ENCODE measurements around the gene LYVE1. TPM values are rescaled to one million over a fixed set of nuclear protein-coding genes. Genes with fewer than 3 reads are reported as not detected.

LYVE1 gene, protein sequence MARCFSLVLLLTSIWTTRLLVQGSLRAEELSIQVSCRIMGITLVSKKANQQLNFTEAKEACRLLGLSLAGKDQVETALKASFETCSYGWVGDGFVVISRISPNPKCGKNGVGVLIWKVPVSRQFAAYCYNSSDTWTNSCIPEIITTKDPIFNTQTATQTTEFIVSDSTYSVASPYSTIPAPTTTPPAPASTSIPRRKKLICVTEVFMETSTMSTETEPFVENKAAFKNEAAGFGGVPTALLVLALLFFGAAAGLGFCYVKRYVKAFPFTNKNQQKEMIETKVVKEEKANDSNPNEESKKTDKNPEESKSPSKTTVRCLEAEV
- total RNA-seq (10 to 100 TPM; 19.0 to 49.9 (median 34.5) TPM), polyA plus RNA-seq (100 to 1,000 TPM in 1 of 2 donors, 10 to 100 TPM in 1; 22.9 to 159 TPM)
- long read RNA-seq, donor 1, transcript LYVE1-201 (6 exons, 3,273 nt): major isoform, 17 of 60 reads
- long read RNA-seq, donor 1, partial matches to known transcripts: 10 of 60 reads
- long read RNA-seq, donor 1, other reads (novel, unspliced or antisense): 33 of 60 reads
- long read RNA-seq, donor 2, partial matches to known transcripts: 0 of 1 reads
- long read RNA-seq, donor 2, other reads (novel, unspliced or antisense): 0 of 1 reads
- long read RNA-seq, donor 3, transcript LYVE1-201 (6 exons, 3,273 nt): major isoform, 13 of 45 reads
- long read RNA-seq, donor 3, partial matches to known transcripts: 4 of 45 reads
- long read RNA-seq, donor 3, other reads (novel, unspliced or antisense): 28 of 45 reads

DNA sequence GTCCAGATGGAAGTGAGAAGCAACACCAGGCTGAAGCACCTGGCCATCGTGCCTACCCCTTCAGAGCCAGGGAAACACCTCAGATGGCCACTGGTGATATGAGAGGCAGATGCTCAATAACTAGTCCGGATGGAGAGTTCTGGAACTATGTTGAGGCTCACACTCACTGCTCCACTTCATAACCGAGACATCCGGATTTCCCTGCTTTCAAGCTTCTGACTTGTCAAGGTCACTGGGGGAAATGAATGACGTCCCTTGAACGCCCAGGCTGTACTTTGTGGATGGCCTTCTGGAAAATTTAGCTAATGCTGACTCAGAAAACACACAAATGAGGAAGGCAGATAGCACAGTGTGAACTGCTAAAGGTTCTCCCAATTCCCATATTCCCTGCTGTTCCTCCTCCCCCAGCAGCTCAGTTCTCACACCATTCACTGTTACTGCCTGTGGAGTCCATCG lies at the start of gene LYVE1:
Gene LYVE1 (minus strand): TSS at position 180 of the 456 bp plus-strand sequence. CDS start 133 bp downstream, at position 47.
- peak in 2 of 5 donors; percentile 23 to 34 for DNase-seq
- Histone ChIP-seq H3K27ac (peak within 1 kb of the TSS in 1 of 2 donors; percentile 5), H3K36me3 (no peaks in the 10 kb centered on the region), H3K4me1 (ENCODE audit: insufficient read depth) (no peaks in the 10 kb centered on the region), H3K9me3 (no peaks in the 10 kb centered on the region), H3K4me3 (no peak within 1 kb of the TSS), H3K27me3 (no peaks in the 10 kb centered on the region)
- intact Hi-C loops (cut with DNase I): loop anchor here in 1 of 4 donors (10.0 kb wide), 1 partner anchor 166 kb away; no protein-coding TSS in a partner anchor
- 38 to 45% (median 40%) methylated on average over 7 of the region's 7 CpGs for WGBS, 3 donors
- no peak for TF ChIP-seq EP300 (IDR thresholded peaks at IDR 0.05)
- TF ChIP-seq POLR2A (IDR thresholded peaks at IDR 0.05): no peak
- TF ChIP-seq, protein P1, sequence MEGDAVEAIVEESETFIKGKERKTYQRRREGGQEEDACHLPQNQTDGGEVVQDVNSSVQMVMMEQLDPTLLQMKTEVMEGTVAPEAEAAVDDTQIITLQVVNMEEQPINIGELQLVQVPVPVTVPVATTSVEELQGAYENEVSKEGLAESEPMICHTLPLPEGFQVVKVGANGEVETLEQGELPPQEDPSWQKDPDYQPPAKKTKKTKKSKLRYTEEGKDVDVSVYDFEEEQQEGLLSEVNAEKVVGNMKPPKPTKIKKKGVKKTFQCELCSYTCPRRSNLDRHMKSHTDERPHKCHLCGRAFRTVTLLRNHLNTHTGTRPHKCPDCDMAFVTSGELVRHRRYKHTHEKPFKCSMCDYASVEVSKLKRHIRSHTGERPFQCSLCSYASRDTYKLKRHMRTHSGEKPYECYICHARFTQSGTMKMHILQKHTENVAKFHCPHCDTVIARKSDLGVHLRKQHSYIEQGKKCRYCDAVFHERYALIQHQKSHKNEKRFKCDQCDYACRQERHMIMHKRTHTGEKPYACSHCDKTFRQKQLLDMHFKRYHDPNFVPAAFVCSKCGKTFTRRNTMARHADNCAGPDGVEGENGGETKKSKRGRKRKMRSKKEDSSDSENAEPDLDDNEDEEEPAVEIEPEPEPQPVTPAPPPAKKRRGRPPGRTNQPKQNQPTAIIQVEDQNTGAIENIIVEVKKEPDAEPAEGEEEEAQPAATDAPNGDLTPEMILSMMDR (IDR thresholded peaks at IDR 0.05): no peak

DNA sequence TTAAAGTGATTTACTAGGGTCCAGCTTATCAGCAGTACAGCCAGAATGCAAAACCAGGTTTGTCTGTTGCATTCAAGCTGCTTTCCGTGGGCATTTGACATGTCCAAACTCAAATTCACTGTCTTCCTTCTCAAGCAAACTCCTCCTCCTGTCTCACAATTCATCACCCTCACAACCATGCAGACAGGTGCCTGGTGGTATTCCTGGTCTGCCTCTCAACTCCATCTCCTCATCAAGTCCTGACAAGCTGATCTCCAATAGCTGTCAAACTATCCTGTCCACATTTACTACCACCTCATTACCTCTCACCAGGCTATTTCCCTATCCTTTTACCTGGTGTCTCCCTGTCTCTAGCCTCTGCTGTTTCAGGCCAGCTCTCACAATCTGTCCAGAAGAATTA lies 49.1 kb upstream of the LYVE1 start:
- TF ChIP-seq POLR2A (IDR thresholded peaks at IDR 0.05): no peak
- TF ChIP-seq, protein P1 (IDR thresholded peaks at IDR 0.05): no peak
- TF ChIP-seq EP300 (IDR thresholded peaks at IDR 0.05): no peak
- H3K9me3 ChIP-seq: no peaks in the 10 kb centered on the region
- no peaks in the 10 kb centered on the region for H3K36me3 ChIP-seq
- no peak for DNase-seq
- H3K27me3 ChIP-seq: no peaks in the 10 kb centered on the region
- H3K27ac ChIP-seq: no peak overlapping the region
- WGBS, 3 donors: 26 to 58% (median 55%) methylated on average over 1 of the region's 1 CpG
- H3K4me1 ChIP-seq (ENCODE audit: insufficient read depth): peaks cover 2% of the 10 kb centered on the region
- intact Hi-C loops (cut with DNase I): no loop called here
- H3K4me3 ChIP-seq: no peak overlapping the region

DNA sequence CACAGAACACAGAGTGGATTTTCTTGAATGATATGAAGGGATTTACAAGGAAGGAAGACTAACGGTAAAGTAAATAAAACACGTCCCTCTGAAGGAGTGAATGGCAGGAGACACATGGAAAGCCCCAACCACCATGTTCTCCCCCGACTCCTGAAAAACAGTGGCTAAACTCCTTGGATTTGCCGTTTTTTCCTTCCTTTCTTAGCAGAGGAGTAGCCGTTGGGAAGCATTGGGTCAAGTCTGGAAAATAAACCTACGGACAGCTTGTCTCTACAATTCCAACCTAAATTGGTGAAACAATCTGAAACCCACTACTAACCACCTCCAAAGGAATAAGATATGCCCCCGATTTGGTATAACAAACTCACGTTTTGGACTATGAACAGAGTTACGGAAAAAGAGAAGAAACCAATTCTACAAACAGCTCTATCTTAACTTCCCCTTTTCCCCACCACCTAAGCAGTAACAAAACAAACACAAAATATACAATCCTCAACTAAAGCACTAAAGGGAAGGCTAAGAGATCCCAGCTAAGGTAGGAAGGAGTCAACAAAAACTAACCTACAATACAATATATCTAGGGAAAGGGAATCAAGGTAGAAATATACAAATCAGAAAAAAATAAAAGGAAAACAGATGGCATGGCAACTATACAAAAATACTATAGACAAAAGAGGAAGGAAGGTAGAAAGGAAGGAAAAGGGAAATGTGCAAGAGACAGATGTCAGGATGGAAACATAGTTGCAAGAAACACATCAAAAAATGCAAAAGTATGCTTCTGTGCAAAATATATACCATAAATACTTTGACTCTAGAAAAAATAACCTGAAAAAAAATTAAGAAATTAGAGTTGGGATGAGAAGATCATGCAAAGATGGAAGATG lies 43.8 kb upstream of the LYVE1 start:
- H3K36me3 ChIP-seq: no peaks in the 10 kb centered on the region
- no peaks in the 10 kb centered on the region for H3K9me3 ChIP-seq
- peaks cover 3% of the 10 kb centered on the region for H3K4me1 ChIP-seq (ENCODE audit: insufficient read depth)
- TF ChIP-seq POLR2A (IDR thresholded peaks at IDR 0.05) (no peak), EP300 (IDR thresholded peaks at IDR 0.05) (no peak)
- TF ChIP-seq, protein P1 (IDR thresholded peaks at IDR 0.05): no peak
- no peaks in the 10 kb centered on the region for H3K27me3 ChIP-seq
- H3K4me3 ChIP-seq: no peak overlapping the region
- no peak overlapping the region for H3K27ac ChIP-seq
- 93 to 95% (median 93%) methylated on average over 9 of the region's 9 CpGs for WGBS, 3 donors
- intact Hi-C loops (cut with DNase I): no loop called here
- DNase-seq: no peak

DNA sequence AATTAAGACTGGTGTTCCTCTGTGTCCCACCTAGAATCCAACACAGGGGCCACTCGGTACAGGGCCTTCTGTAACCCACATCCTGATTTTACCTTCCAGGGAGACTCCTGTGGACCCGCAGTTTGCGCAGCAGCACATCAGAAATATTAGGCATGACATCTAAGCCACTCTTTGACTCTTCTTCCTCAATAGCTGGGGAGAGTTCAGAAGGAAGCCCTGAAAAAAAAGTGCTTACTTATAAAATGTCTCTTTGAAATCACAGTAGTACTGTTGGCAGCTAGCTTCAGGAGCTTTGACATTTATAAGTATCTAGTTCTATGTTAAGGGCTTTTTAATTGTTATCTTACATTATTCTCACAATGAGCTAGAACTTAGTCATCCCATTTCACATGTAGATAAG lies 41.2 kb upstream of the LYVE1 start:
- Histone ChIP-seq H3K4me1 (ENCODE audit: insufficient read depth) (peaks cover 9% of the 10 kb centered on the region), H3K27me3 (no peaks in the 10 kb centered on the region), H3K36me3 (no peaks in the 10 kb centered on the region), H3K9me3 (no peaks in the 10 kb centered on the region), H3K4me3 (no peak overlapping the region), H3K27ac (no peak overlapping the region)
- 93 to 97% (median 94%) methylated on average over 3 of the region's 3 CpGs for WGBS, 3 donors
- TF ChIP-seq, protein P1 (IDR thresholded peaks at IDR 0.05): no peak
- TF ChIP-seq EP300 (IDR thresholded peaks at IDR 0.05) (no peak), POLR2A (IDR thresholded peaks at IDR 0.05) (no peak)
- DNase-seq: no peak
- intact Hi-C loops (cut with DNase I): no loop called here
